Stimulated activated CD8-positive, alpha-beta memory T cell treated with anti-CD3 and anti-CD28 coated beads, Interleukin-12 subunit alpha, Interleukin-12 subunit beta, amount 100 ng/mL, for 4 hours (primary cell): Measurements from ENCODE around the gene COL11A1.
"Not testable (repeated sequence)": the region's sequence is repeated elsewhere in the genome, so short reads cannot be mapped to it uniquely, and the experiment has no call there.

Experiments used
- DNase-seq: peaks from one replicate; pipeline ENCODE4 v3.0.0-alpha.2; 2020; ENCODE audit warnings: low read depth

The COL11A1 gene

DNA sequence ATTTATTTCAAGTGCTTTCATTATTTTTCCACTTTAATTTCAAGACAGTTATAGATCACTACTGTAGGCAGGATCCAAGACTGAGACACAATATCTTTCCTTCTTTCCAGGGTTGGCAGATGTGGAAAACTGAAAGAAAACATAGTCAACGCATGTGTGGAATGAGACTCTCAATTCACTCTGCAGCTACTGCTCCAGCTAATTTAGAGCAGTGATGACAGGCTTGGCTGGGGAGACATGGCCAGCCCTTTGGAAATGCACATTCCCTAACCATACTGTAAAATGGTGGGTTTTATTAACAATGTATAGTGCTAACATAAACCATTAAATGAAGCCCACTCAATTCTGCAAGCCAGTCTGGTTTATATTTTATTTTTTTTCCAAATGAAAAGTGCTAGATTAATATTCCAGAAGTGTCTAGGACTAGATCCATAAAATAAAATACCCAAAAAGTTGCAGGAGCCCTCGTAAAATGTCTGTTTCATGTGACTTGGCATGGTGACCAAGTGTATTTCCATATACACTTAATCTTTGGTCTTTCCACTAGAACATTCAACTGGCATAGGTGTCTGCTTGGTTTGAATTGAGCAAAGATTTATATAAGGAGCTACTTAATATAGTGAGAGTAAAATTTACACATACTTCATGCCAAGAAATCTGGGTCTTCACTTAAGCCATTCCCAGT, 32.9 kb downstream of the COL11A1 start:
- DNase-seq: no peak

GRCh38 chr1:103074224-103074623, 34.1 kb downstream of the COL11A1 start:
- no peak for DNase-seq

DNA sequence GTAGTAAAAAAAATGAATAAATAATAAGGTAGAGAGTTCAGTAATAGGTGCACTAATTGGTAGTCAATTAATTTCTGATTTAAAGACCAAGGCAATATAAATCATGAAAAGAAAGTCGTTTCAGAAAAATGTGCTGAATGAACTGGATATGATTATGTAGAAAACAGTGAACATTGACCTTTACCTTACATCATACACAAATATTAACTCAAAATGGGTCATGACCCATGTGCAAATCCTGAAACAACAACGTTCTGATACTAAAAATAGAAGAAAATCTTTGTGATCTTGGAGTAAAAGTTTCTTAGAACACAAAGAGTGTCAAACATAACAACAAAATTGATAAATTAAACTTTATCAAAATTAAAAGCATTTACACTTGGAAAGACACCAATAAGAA, 39.1 kb downstream of the COL11A1 start:
- DNase-seq: no peak

DNA sequence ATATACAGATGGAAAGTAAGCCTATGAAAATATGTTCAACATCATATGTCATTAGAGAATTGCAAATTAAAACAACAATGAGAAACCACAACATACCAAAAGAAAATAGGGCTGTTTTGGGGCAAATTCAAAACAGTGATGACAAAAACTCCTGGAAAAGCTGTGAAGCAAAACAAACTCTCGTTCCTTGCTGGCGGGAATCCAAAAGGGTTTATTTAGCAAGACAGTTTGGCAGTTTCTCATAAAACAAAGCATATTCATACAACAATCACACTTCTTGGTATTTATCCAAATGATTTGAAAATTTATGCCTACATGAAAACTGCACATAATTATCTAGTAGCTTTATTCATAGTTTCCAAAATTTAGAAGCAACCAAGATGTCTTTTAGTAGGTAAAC, 44.4 kb downstream of the COL11A1 start:
- no peak for DNase-seq

DNA sequence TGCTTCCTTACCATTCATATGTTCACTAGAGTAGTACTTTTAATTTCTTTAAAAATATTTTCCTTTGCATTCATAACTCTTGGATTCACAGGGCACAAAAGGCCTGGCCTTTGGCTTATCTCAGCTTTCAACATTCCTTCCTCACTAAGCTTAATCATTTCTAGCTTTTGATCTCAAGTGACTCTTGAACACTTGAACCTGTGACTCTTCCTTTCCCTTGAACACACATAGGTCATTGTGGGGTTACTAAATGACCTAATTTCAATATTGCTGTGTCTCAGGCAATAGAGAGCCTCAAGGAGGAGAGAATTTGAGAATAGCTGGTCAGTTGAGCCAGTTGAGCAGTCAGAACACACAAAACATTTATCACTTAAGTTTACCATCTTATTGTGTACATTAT, 49.9 kb downstream of the COL11A1 start:
- DNase-seq: no peak

GRCh38 chr1:103056423-103056822, 51.9 kb downstream of the COL11A1 start:
- no peak for DNase-seq

- not testable (repeated sequence) for DNase-seq
These were observed 80.2 kb downstream of the COL11A1 start for GRCh38 chr1:103028110-103028509.

DNA sequence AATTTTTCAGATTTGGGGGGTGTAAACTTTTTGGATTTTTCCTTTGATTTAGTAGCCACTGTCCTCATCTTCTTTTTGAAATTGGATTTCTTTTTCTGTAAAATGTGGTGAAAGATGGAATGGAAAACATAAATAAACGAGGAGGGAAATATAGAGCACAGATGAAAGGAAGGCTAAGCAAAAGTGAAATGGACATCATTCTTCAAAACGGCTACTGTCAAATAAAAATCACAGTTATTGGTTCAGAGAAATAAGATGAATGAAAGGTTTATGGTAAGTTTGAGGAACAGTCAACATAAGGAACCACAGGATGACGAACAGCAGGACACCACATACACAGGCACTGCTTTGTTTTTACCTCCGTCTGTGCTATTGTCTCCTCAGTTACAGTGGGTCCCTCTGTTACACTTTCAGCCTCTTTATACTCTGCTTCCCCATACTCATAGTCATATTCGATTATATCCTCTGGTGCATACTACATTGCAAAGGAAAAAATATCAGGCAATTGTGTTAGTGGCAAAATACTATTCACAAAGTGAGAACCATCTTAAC, 82.4 kb downstream of the COL11A1 start:
- no peak for DNase-seq

DNA sequence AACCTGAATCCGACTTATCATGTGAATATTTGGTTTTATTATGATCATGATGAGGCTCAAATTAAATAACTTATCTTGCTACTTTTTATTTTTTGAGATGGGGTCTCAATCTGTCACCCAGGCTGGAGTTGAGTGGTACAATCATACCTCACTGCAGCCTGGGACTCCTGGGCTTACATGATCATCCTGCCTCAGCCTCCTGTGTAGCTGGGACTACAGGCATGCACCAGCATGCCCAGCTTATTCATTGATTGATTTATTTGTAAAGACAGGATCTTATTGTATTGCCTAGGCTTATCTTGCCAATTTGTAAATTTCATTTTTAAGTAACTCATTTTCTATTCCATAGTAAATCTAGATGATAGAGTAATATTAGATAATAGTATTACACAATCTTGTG, 84.3 kb downstream of the COL11A1 start:
- no peak for DNase-seq

DNA sequence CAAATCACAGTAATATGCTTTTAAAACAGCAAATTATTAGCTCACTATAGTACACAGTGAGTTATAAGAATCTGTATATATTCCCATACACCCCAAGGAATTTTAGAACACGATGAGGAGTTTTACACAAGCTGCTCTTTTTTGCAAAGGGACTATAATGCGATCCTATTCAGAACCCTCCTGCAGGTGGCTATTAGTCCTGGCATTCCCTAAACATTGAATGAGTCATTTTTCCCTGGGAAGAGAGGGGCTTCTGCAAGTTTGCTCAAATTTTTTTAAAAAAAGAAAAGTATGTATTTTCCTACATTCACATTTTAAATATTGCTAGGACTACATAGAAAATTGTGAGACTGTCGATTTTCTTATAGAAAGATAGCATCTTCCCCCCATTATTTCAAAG, 106.3 kb downstream of the COL11A1 start:
- no peak for DNase-seq

GRCh38 chr1:102978874-102979273, 129.4 kb downstream of the COL11A1 start:
- no peak for DNase-seq

DNA sequence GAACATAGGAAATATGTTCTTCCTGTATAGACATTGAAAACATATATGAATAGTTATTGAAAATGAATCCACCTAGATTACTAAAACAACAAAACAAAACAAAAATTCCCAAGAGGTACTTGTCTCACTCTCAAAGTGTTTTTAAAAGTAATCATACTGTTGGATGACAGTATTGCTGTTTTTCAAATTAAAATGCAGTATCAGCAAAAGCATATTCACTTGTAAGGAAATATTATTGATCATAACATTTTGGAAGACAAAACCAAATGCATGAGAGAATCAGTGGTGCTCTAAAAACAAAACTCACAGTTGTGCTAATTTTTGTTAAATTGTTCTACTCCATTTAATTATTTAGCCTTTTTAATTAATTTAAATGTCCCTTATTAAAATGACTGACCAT, 131.0 kb downstream of the COL11A1 start:
- no peak for DNase-seq

- no peak for DNase-seq
These were observed 137.7 kb downstream of the COL11A1 start for GRCh38 chr1:102970496-102971078.

GRCh38 chr1:102967786-102968185, 140.5 kb downstream of the COL11A1 start:
- DNase-seq: no peak

DNA sequence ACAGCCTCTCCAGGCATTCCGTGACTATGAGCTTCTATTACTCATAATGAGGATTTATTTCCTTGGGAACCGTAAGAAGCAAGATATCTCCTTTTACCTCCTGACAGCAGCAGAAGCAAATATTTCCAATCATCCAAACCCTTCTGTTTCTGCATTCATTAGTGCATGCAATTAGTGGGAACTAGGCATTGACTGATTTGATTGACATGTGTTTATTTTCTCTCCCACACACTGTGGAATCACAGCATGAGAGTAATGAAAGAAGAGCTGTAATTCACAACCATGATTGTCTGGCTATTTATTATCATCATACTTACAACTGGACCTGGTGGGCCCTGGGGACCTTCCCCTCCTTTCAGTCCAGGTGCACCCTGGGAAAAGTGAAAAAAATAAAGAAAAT, 146.8 kb downstream of the COL11A1 start:
- DNase-seq: no peak

GRCh38 chr1:102954576-102954975, 153.7 kb downstream of the COL11A1 start:
- DNase-seq: no peak

DNA sequence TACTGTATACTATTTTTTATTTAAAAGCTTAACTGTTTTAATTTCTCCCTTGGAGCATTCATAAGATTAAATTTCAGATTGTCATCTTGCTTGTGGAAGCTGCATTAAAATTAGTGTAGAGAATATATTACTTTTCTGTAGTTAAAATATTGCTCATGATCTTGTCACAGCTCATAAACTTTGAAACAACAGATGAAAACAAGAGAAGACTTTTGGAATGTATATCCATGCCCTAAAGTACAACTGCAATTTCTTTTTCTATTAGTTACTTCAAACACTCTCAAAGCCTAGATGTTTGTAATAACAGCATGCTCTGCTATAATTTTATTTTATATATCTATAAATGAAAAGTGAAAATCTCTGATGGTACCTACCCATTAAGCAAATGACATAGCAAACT, 155.9 kb downstream of the COL11A1 start:
- DNase-seq: no peak

GRCh38 chr1:102942324-102942723, 166.0 kb downstream of the COL11A1 start:
- no peak for DNase-seq

DNA sequence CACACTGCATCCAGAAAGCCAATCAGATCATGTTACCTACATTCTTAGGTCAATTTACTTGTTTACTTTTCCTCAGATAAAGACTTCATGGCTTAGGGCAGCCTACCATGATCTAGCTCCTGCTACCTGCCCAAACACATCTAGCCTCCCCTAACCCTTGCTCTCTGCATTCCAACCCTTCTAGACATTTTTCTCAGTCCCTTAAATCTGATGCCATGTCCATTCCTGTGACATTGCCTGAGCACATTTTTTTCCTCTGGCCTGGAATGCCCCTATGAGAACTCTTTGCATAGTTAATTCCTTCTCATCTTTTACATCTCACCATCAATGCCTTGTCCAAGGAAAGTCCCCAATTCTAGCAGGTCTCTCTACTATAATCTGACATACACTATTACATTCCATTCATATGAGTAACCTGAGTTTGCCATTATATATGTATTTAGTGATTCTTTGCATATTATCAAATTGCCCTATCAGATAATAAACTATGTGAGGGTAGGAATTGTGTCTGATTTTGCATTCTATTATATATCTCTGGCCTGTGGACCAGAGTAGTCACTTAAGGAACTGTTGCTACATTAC, 166.9 kb downstream of the COL11A1 start:
- DNase-seq: no peak

DNA sequence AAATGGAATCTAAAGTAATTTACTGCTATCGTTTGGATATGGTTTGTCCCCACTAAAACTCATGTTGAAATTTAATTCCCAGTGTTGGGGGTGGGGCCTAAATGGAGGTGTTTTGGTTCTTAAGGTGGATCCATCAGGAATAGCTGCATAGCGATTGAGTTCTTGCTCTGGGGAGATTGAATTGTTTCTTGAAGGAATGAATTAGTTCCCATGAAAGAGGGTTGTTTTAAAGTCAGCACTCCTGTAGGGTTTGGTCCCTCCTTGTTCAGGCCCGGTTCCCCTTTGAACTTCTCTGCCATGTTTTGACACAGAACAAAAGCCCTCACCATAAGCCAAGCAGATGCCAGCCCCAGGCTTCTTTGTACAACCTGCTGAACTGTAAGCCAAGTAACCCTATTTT, 170.9 kb downstream of the COL11A1 start:
- no peak for DNase-seq

DNA sequence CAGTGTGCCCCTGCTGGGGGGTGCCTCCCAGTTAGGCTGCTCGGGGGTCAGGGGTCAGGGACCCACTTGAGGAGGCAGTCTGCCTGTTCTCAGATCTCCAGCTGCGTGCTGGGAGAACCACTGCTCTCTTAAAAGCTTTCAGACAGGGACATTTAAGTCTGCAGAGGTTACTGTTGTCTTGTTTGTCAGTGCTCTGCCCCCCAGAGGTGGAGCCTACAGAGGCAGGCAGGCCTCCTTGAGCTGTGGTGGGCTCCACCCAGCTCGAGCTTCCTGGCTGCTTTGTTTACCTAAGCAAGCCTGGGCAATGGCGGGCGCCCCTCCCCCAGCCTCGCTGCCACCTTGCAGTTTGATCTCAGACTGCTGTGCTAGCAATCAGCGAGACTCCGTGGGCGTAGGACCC, 175.0 kb downstream of the COL11A1 start:
- not testable (repeated sequence) for DNase-seq

DNA sequence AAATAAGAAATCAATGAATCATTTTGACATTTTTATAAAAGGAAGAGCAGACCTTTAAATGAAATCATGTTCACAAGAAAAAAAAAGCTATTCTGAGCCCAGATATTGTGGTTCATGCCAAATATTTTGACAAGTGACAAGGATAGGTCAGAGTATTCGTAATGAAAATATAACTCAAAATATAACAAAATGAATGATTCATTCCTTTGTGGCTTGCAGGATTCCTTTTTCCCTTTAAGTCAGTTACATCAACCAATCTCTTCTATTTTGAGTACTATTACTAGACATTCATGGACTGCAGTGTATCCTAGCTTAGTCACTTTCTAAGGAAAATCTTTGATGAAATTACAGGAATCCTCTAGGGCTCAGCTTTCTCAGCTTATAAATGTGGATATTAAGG, 188.7 kb downstream of the COL11A1 start:
- no peak for DNase-seq

GRCh38 chr1:102901996-102902395, 206.3 kb downstream of the COL11A1 start:
- no peak for DNase-seq

GRCh38 chr1:102899935-102900334, 208.4 kb downstream of the COL11A1 start:
- no peak for DNase-seq
